ENCODE results near the gene SYTL4. TPM values are rescaled to one million over a fixed set of nuclear protein-coding genes. Genes with fewer than 3 reads are reported as not detected.

SYTL4 gene
- total and polyA plus RNA-seq, 2 of the 8 experiments (the other 6 are each of a cell fraction or from before 2014, with no cell fraction given), result 0.11 TPM

DNA sequence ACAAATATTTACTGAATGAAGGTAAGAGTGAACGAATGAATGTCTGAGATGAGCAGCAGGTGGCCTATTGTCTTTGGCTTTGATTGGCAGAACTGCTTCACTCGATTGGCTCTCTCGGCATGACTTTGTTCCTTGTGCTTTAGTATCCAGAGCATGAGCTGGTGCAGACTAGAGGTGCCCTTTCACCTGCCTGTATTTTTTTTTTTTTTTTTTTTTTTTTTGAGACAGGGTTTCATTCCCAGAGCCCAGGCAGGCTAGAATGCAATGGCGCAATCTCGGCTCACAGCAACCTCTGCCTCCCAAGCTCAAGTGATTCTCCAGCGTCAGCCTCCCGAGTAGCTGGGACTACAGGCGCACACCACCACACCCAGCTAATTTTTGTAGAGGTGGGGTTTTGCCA, 49.0 kb downstream of the SYTL4 start (continued):
- no peak for TF ChIP-seq ZNF274 (IDR thresholded peaks at IDR 0.05; ENCODE audit: borderline replicate concordance, extremely low read depth, low read length)
